ENCODE measurements around the gene DPH2.

DNA sequence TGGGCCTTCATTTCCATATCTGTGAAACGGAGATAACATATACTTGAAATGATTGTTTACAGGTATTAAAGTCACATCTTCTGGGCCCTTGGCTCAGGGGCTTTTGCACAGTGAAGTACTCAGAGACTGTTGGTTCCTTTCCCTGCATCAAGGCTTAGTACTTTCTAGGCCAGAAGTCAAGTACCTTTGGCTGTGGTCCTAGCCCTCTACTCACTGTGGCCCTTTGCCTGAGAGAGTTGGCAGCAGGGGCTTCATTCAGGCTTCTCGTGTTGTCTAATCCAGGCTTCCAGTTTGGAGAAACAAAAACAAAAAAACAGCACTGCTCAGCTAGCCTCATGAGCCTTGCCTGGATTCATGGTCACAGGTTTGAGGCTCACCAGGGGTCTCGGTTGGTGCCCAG, 8.1 kb upstream of the DPH2 start:
- TF ChIP-seq, protein P1, sequence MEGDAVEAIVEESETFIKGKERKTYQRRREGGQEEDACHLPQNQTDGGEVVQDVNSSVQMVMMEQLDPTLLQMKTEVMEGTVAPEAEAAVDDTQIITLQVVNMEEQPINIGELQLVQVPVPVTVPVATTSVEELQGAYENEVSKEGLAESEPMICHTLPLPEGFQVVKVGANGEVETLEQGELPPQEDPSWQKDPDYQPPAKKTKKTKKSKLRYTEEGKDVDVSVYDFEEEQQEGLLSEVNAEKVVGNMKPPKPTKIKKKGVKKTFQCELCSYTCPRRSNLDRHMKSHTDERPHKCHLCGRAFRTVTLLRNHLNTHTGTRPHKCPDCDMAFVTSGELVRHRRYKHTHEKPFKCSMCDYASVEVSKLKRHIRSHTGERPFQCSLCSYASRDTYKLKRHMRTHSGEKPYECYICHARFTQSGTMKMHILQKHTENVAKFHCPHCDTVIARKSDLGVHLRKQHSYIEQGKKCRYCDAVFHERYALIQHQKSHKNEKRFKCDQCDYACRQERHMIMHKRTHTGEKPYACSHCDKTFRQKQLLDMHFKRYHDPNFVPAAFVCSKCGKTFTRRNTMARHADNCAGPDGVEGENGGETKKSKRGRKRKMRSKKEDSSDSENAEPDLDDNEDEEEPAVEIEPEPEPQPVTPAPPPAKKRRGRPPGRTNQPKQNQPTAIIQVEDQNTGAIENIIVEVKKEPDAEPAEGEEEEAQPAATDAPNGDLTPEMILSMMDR (IDR thresholded peaks at IDR 0.05), result no peak
- TF ChIP-seq POLR2A (IDR thresholded peaks at IDR 0.05) (no peak), EP300 (IDR thresholded peaks at IDR 0.05) (no peak)
